GM06990 (cell line): ENCODE results near the gene ANO10.

ENCODE experiments used
- DNase-seq: peaks from one replicate; pipeline ENCODE4 v3.0.0-alpha.2; 2011; ENCODE audit not compliant: insufficient read length; ENCODE audit errors: extremely low read depth
- H3K27me3 ChIP-seq: replicated peaks from 2 replicates; pipeline ENCODE4 v1.6.0; 2011; ENCODE audit warnings: low read length; ENCODE audit not compliant: control insufficient read depth, insufficient read depth
- H3K36me3 ChIP-seq: 2 replicates; pipeline ENCODE4 v1.5.1; 2011; ENCODE audit warnings: low read length; ENCODE audit not compliant: control insufficient read depth, insufficient read depth
- H3K4me3 ChIP-seq: replicated peaks from 2 replicates; pipeline ENCODE4 v1.5.1; 2011; ENCODE audit warnings: low read depth, mild to moderate bottlenecking, control low read depth, low read length
- CTCF ChIP-seq: IDR thresholded peaks from 2 replicates; pipeline ENCODE4 v1.5.1; 2011; ENCODE audit warnings: low read length, control low read depth, mild to moderate bottlenecking, inconsistent platforms; ENCODE audit not compliant: insufficient read depth, poor library complexity, severe bottlenecking

The ANO10 gene

GRCh38 chr3:43346978-43347749 is 274.6 kb downstream of the ANO10 start:
- Histone ChIP-seq H3K36me3 (peaks cover 12% of the 10 kb centered on the region), H3K4me3 (no peak overlapping the region), H3K27me3 (no peaks in the 10 kb centered on the region)
- no peak for TF ChIP-seq CTCF
- no peak for DNase-seq

- no peak for DNase-seq
- no peaks in the 10 kb centered on the region for H3K27me3 ChIP-seq
- TF ChIP-seq CTCF = no peak
- H3K4me3 ChIP-seq = no peak overlapping the region
- peaks cover 12% of the 10 kb centered on the region for H3K36me3 ChIP-seq
Observed at GRCh38 chr3:43345877-43346276, 275.9 kb downstream of the ANO10 start.

DNA sequence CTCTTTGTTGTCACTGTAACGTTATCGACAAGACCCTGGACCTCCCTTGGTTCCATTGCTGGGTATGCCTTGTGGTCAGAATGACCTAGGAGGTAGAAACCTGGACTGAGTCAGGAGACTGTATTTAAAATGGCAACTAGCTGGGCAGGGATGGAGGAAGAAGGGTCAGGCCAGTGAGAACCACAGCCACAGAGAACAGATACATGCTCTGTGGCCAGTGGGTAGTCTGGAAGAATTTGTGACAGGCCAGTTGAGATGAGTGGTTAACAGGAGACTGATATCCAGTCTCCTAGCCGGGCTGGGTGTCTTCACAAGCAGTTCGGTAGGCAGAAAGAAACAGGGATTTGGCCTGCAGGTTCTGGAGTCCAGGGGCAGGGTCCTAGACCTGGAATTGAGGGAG is 276.6 kb downstream of the ANO10 start:
- DNase-seq = no peak
- H3K4me3 ChIP-seq = no peak overlapping the region
- H3K27me3 ChIP-seq = no peaks in the 10 kb centered on the region
- no peak for TF ChIP-seq CTCF
- H3K36me3 ChIP-seq = peaks cover 12% of the 10 kb centered on the region

DNA sequence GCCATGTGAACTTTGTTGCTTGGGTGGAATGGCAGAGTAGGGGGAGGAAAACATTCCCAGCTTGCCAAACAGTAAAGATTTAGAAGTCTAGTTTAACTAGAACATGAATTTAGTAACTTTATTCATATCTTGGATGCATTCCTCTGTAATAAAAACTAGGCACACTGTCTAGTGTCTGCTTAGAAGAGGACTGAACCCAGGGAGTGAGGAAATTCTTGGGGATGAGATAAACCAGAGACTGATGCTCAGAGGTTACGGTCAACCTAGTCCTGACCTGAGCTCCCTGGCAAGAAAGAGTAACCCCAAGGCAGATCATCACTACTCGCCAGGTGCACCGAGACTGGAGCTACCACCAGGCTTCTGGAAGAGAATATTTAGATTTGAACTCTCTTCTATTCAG is 277.3 kb downstream of the ANO10 start:
- DNase-seq = no peak
- Histone ChIP-seq H3K4me3 (no peak overlapping the region), H3K36me3 (peaks cover 13% of the 10 kb centered on the region), H3K27me3 (no peaks in the 10 kb centered on the region)
- no peak for TF ChIP-seq CTCF

- no peak for DNase-seq
- H3K4me3 ChIP-seq = no peak overlapping the region
- TF ChIP-seq CTCF = no peak
Observed at GRCh38 chr3:43343815-43344214, 278.0 kb downstream of the ANO10 start.

More at GRCh38 chr3:43343815-43344214, 278.0 kb downstream of the ANO10 start:
- H3K27me3 ChIP-seq = no peaks in the 10 kb centered on the region
- peaks cover 12% of the 10 kb centered on the region for H3K36me3 ChIP-seq
